ENCODE data around the gene EBF3. TPM values are rescaled to one million over a fixed set of nuclear protein-coding genes. Genes with fewer than 3 reads are reported as not detected.

Gene EBF3
- total RNA-seq, 2 experiments from 2014 or later = not detected

DNA sequence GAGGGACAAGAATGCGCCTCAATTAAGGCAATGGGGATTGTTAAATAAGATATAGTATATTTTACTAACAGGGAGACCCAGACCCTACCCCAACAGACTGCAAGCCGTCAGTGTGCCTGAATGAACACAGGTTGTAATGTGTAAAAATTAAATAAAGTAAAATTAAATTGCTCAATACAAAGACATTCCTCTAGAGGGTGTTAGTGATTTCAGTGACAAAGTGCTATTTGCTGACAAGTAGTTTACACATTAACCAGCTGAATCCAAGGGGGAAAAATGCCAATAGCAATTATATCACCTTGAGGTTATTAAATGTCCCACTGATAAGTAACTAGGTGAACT, 110.5 kb downstream of the EBF3 start:
- H3K4me1 Mint-ChIP-seq = no peaks in the 10 kb centered on the region
- POLR2A ChIA-PET = interaction anchor here (0.6 kb wide), 1 partner anchor 276 kb away, joined by 4 read pairs; no protein-coding TSS in a partner anchor
- no peak overlapping the region for H3K4me3 Mint-ChIP-seq
- no peaks in the 10 kb centered on the region for H3K9me3 Mint-ChIP-seq
- DNase-seq = no peak
- H3K27me3 Mint-ChIP-seq = peaks cover 2% of the 10 kb centered on the region
- H3K36me3 Mint-ChIP-seq = no peaks in the 10 kb centered on the region
- H3K27ac Mint-ChIP-seq = no peak overlapping the region
- no peak for ATAC-seq (ENCODE audit: low read depth)

DNA sequence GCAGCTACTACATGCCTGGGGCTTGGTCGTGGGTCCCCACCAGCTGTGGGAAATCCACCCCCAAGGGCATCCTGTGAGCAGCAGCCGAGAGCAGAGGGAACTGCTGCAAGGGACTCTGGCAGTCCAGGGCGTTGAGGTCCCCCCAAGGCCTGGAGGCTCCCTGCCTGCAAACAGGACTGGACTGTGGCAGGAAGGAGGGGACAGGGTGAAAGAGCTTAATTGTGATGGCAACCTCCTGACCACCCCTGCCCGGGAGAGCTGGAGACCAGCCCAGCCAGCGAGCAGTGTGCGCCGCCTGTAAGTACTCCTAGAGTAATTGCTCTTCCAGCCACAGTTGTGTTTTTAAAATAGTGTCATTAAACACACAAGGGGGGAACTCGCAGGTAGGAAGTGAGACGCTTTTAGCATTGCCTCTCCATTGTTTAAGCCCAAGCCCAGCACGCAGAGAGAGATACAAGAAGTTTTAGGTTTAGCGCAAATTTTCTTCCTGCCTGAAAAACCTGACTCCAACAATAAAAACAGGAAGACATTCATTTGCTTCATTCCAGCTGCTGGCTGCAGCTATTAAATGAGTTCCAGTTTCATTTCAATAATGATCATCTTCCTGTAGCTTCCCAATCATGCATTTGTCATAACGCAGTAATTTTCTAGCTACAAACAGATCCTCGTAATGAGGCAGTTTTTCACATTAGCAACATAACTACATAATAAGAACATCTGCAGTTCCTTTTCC, 111.1 kb downstream of the EBF3 start:
- POLR2A ChIA-PET = interaction anchor here (0.6 kb wide), 1 partner anchor 277 kb away, joined by 4 read pairs; no protein-coding TSS in a partner anchor
- Mint-ChIP-seq H3K27me3 (peaks cover 2% of the 10 kb centered on the region), H3K4me1 (no peaks in the 10 kb centered on the region), H3K27ac (no peak overlapping the region), H3K36me3 (no peaks in the 10 kb centered on the region), H3K4me3 (no peak overlapping the region), H3K9me3 (no peaks in the 10 kb centered on the region)
- no peak for ATAC-seq (ENCODE audit: low read depth)
- no peak for DNase-seq

DNA sequence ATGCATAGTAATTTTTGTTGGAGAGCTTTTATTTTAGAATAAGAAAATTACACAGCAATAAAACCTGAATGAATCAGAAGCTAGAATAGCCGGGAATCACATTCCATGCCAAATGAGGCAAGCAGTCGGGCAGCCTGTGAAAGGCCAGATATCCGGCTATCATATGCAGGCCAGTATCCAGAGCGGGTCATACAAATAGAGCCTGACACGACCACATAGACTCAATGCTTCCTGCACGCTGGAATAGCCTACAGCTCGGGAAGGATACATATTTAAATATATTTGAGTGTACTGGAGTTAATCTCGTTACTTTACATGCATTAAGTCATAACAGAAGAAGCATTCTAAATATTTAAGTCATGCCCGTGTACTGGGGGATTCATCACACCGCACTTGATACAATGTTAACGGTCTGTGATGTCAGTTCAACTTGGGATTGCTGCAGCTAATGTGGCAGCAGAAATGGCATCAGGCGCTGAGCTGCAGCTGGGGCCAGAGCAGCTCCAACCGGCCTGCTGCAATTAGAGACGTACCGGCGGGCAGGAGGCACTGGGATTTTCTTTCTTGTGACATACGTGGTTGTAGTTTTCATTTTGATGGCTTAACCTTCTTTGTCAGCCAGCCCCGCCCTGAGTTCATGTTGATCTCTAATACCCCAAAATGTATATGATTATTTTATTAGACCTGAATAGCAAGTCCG, 112.0 kb downstream of the EBF3 start:
- H3K36me3 Mint-ChIP-seq = no peaks in the 10 kb centered on the region
- ATAC-seq (ENCODE audit: low read depth) (no peak), DNase-seq (no peak)
- H3K27ac Mint-ChIP-seq = no peak overlapping the region
- H3K4me1 Mint-ChIP-seq = no peaks in the 10 kb centered on the region
- POLR2A ChIA-PET = no interaction called here
- H3K4me3 Mint-ChIP-seq = no peak overlapping the region
- H3K27me3 Mint-ChIP-seq = peaks cover 2% of the 10 kb centered on the region
- no peaks in the 10 kb centered on the region for H3K9me3 Mint-ChIP-seq

DNA sequence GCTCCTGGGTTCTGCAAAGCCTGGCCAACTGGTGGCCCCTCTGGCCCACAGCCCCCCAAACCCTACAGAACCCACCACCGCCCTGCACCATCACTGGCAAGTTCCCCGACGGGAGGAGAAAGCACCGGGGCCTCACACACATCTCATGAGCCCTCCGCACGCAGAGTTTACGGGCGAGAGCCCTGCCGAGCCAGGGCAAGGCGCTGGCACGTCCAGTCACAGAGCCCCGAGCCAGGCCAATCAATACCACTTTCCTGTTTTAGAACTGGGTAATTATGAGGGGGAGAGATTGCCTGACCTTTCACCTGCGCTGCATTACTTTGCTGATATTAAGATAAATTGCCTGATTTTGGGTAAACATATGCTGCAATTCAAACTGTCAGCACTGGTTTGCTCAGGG, 113.3 kb downstream of the EBF3 start:
- Mint-ChIP-seq H3K36me3 (no peaks in the 10 kb centered on the region), H3K9me3 (no peaks in the 10 kb centered on the region), H3K27ac (no peak overlapping the region), H3K4me1 (no peaks in the 10 kb centered on the region), H3K4me3 (no peak overlapping the region), H3K27me3 (peaks cover 2% of the 10 kb centered on the region)
- ATAC-seq (ENCODE audit: low read depth) = no peak
- POLR2A ChIA-PET = no interaction called here
- DNase-seq = no peak

DNA sequence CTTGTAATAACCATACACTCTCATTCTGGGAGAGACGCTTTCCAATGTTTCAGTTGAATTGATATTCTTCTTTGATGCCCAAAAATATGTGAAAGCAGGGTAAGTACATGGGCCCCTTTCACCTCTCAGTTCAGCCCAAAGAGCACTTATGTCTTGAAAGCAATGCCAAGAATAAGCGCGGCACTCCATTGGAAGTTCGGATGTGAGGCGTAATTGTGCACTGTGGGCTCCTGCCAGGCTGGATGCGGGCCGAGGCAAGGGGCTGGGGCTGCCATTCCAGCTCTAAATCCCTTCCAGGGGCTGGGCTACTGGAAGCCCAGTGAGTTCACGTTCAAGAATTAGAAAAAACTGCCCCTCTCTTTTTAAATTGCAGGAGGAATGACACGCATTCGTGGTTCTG, 113.8 kb downstream of the EBF3 start:
- Mint-ChIP-seq H3K9me3 (no peaks in the 10 kb centered on the region), H3K4me3 (no peak overlapping the region), H3K27ac (no peak overlapping the region), H3K4me1 (no peaks in the 10 kb centered on the region), H3K36me3 (no peaks in the 10 kb centered on the region), H3K27me3 (peaks cover 2% of the 10 kb centered on the region)
- DNase-seq (no peak), ATAC-seq (ENCODE audit: low read depth) (no peak)
- POLR2A ChIA-PET = no interaction called here

DNA sequence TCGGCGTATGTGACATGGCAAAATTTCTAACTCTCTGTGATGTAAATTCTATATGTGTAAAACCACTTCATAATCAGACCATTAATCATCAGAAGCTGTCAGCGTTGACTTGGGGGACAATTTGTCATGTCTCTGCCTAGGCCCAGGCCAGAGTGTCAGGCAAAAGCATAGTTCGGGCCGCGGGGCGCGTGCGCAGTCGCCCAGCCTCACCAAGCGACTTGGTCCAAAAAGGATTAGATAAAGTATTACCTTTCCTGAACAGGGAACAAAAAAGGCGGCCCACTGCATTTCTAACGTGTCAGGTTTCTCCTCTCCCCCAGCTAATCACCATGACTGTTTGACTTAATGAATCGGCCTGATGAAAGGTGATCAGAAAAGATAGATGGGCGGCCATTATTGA, 114.2 kb downstream of the EBF3 start:
- no peaks in the 10 kb centered on the region for H3K9me3 Mint-ChIP-seq
- H3K4me3 Mint-ChIP-seq = no peak overlapping the region

DNA sequence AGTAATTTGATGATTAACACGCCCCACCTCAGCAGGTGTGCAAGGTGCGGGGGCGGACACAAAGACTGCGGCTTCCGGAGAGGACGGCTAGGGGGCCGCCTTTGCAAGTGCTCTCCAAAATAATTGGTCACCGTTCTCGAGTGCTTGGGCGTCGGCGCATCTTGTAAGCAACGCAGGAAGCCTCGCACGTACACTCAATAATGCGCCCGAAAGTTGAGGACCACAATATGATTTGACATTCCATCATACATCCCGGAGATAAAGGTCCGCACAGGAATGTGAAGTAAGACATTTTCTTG, 114.7 kb downstream of the EBF3 start:
- Mint-ChIP-seq H3K9me3 (no peaks in the 10 kb centered on the region), H3K27me3 (peaks cover under 1% of the 10 kb centered on the region), H3K36me3 (no peaks in the 10 kb centered on the region), H3K27ac (no peak overlapping the region), H3K4me1 (no peaks in the 10 kb centered on the region), H3K4me3 (no peak overlapping the region)
- ATAC-seq (ENCODE audit: low read depth) (no peak), DNase-seq (no peak)
- POLR2A ChIA-PET = no interaction called here

More for the DNA sequence above, 114.2 kb downstream of the EBF3 start:
- H3K27ac Mint-ChIP-seq = no peak overlapping the region
- ATAC-seq (ENCODE audit: low read depth) (no peak), DNase-seq (no peak)
- no peaks in the 10 kb centered on the region for H3K36me3 Mint-ChIP-seq
- POLR2A ChIA-PET = no interaction called here
- H3K4me1 Mint-ChIP-seq = no peaks in the 10 kb centered on the region
- H3K27me3 Mint-ChIP-seq = peaks cover 2% of the 10 kb centered on the region

DNA sequence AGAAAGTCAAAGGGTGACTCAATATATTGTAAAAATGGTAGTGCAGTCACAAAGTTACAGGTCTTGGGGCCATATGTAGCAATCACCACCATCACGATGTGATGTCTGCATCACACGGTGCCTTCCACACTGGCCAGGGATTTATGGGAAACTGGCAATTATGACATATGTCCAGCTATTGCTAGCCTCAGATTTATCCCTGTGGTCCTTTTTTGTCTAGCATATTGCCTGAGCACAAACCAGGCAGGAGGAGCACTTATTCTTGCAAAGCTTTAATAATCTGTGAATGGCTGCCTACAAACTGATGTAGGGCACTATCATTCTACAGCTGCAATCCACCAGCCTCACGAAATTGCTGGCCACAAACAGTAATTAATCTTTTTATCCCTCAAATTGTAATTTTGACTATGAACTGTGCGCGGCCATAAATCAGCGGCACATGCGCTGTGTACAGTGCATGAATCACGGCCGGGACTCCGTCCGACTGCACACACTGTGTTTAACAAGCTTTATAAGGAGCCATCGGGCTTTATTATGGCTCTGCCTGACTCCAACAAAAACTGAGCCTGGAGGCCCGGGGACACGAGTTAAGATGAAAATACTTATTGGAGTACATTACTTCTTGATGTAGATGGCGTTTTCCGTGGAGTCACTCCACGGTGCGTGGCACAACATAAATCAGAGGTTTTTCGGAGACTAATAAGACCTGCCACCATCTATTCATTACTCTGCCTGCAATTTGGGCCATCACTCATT, 115.2 kb downstream of the EBF3 start:
- POLR2A ChIA-PET = no interaction called here
- no peaks in the 10 kb centered on the region for H3K27me3 Mint-ChIP-seq
- DNase-seq (no peak), ATAC-seq (ENCODE audit: low read depth) (no peak)
- no peaks in the 10 kb centered on the region for H3K9me3 Mint-ChIP-seq
- no peaks in the 10 kb centered on the region for H3K4me1 Mint-ChIP-seq
- no peaks in the 10 kb centered on the region for H3K36me3 Mint-ChIP-seq
- no peak overlapping the region for H3K27ac Mint-ChIP-seq
- H3K4me3 Mint-ChIP-seq = no peak overlapping the region

DNA sequence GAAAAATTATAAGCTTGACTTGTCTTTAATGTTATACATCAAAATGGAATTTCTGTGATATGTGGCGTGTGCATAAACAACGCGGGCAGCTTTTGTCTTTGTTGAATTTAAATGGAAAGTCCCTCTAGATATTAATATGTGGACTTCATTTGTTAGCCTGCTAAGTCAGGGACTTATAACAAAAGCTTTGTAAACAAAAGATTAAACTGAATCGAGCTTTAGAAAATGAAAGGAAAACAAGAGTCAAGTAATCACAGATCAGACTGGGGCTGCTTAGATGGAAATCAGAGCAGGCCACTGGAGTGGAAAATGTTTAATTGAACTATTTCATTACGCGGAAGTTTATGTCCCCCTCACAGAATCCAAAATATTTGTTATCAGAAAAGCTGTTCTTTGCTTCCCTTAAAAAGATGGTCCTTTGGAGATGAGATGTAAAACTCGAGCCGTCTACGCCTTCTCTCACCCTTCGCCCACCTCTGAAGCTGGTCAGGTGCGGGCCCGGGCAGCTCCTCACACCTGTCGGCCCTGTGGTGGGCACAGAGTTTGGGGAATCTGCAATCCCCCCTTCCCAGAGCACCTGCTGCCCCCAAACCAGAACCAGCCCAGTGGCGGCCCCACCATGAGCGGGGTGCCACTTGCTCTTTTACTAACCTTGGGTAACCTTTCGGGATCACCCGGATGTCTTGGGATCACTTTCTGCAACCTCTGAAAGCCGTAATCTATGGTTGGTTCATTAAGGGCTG, 116.2 kb downstream of the EBF3 start:
- Mint-ChIP-seq H3K27ac (no peak overlapping the region), H3K36me3 (no peaks in the 10 kb centered on the region), H3K9me3 (no peaks in the 10 kb centered on the region), H3K4me1 (no peaks in the 10 kb centered on the region), H3K27me3 (no peaks in the 10 kb centered on the region), H3K4me3 (no peak overlapping the region)
- ATAC-seq (ENCODE audit: low read depth) = no peak
- DNase-seq = no peak
- POLR2A ChIA-PET = no interaction called here

DNA sequence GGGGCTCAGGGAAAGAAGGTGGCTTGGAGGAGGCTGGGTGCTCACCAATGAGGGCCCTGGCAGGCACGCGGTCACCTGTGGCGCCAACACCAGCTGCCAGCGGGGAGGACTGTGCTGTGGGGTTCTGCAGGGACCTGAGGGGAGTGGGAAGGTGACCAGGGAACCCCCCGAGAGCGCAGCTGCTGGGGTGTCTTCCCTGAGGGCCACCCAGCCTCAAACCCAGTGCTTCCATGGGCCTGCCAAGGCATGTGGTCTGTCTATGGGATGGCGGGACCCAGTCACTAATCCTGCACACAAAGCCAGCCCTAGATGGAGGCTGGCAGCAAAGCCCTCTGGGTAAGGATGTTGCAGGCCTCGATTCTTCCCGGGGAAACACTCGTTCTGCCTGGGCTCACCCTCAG, 117.1 kb downstream of the EBF3 start:
- Mint-ChIP-seq H3K27me3 (no peaks in the 10 kb centered on the region), H3K4me3 (no peak overlapping the region), H3K4me1 (no peaks in the 10 kb centered on the region), H3K36me3 (no peaks in the 10 kb centered on the region), H3K9me3 (no peaks in the 10 kb centered on the region), H3K27ac (no peak overlapping the region)
- DNase-seq (no peak), ATAC-seq (ENCODE audit: low read depth) (no peak)
- POLR2A ChIA-PET = no interaction called here

DNA sequence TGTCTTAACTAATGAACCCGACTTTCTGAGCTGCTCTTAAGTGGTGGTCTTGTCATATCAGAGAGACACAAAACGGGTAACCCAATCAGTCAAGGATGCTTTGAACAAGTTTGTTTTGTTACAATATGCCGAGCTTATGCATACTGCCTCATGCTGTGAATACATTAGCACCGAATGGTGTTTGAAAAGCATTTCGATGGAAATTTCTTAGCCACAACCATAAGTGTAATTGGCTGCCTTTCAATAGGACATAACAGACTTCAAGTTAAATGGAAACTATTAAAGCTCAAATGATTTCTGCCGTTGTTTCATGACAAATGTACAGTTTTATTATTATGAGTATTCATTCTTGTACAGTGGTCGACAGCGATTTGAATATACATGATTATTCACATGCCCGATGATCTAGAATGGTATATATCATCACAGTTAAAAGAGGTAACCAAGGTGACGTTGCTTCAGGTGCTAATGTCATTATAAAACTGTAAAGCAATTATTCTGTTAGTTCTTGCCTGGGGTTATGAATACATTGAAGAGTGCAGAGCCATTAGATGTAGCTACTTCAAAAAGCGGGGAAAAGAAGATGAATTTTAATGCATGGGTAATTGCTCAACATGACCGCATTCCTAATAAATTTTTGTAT, 118.8 kb downstream of the EBF3 start:
- Mint-ChIP-seq H3K4me1 (no peaks in the 10 kb centered on the region), H3K9me3 (no peaks in the 10 kb centered on the region), H3K27ac (no peak overlapping the region), H3K36me3 (no peaks in the 10 kb centered on the region), H3K27me3 (no peaks in the 10 kb centered on the region), H3K4me3 (no peak overlapping the region)
- POLR2A ChIA-PET = no interaction called here
- no peak for ATAC-seq (ENCODE audit: low read depth)
- no peak for DNase-seq

DNA sequence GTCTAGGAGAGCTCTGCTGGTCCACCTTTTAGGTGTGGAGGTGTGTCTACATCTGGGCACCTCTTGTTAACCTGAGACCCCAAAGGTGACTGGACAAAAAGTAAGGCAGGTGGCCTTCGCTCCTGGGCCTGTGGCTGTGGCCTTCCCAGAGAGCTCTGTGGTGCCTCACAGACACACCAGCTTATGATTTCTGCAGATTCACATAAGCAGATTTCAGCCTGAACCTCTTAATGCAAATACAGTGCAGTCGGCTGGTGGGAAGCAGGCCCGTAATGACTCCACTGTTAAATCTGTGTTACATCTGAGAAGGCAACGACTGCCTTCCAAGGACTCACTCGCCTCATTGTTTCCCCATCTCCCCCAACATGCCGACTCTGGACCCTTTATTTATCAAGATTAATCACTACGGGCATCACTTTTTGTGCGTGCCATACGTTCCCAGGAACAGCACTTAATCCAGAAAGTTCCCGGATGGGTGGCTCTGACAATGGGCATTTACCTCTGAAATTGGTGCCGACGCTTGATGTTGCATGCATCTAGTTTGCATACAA, 119.8 kb downstream of the EBF3 start:
- DNase-seq (no peak), ATAC-seq (ENCODE audit: low read depth) (no peak)
- no peaks in the 10 kb centered on the region for H3K4me1 Mint-ChIP-seq
- POLR2A ChIA-PET = no interaction called here
- H3K4me3 Mint-ChIP-seq = no peak overlapping the region
- H3K36me3 Mint-ChIP-seq = no peaks in the 10 kb centered on the region
- H3K27ac Mint-ChIP-seq = no peak overlapping the region
- no peaks in the 10 kb centered on the region for H3K27me3 Mint-ChIP-seq
- H3K9me3 Mint-ChIP-seq = no peaks in the 10 kb centered on the region

DNA sequence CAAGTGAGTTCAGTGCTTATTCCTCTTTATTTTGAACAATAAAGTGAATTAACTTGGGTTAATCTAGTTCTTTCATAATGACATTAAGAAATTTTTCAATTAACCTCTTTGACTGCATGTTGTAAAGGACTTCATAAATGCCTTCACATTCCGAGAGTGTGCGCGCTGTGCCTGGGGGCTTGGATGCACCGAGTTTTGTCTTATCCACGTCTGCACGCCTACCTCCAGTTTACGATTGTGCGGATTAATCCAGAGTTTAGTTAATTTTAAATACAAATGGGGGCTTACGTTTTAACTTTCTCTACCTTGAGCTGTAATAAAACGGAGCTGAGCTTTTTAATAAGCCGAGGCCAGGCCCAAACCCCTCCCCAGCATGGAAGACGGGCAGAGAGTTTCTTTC, 120.4 kb downstream of the EBF3 start:
- no peak overlapping the region for H3K4me3 Mint-ChIP-seq
- no peak for ATAC-seq (ENCODE audit: low read depth)
- DNase-seq = no peak
- no peaks in the 10 kb centered on the region for H3K9me3 Mint-ChIP-seq
- POLR2A ChIA-PET = no interaction called here
- no peaks in the 10 kb centered on the region for H3K27me3 Mint-ChIP-seq
- H3K27ac Mint-ChIP-seq = no peak overlapping the region
- no peaks in the 10 kb centered on the region for H3K36me3 Mint-ChIP-seq
- H3K4me1 Mint-ChIP-seq = no peaks in the 10 kb centered on the region
